Liver (tissue), 9 donors: ENCODE measurements around the gene CFAP251. TPM values are rescaled to one million over a fixed set of nuclear protein-coding genes. Genes with fewer than 3 reads are reported as not detected.

ENCODE experiments used
- DNase-seq: peaks from one replicate; pipeline ENCODE4 v3.0.0-alpha.2; 2017; ENCODE audit warnings: low spot score
- H3K27ac ChIP-seq, 2 donors: one replicate each; pipeline ENCODE4 v1.7.0; 2013; ENCODE audit warnings: inconsistent platforms in 2 of 2, low read length in 2 of 2, control low read depth in 1 of 2, low read depth in 1 of 2, mild to moderate bottlenecking in 1 of 2
- H3K27me3 ChIP-seq, 4 donors: one replicate each; pipeline versions ENCODE4 v1.6.1 to v1.7.0; 2013; ENCODE audit warnings: low read length in 3 of 4, inconsistent platforms in 1 of 4, mild to moderate bottlenecking in 1 of 4, moderate library complexity in 1 of 4; ENCODE audit not compliant: control insufficient read depth in 4 of 4, insufficient read depth in 4 of 4
- H3K36me3 ChIP-seq, 4 donors: one replicate each; pipeline versions ENCODE4 v1.6.1 to v1.7.0; 2013; ENCODE audit warnings: low read length in 3 of 4, mild to moderate bottlenecking in 3 of 4, low read depth in 1 of 4, moderate library complexity in 1 of 4; ENCODE audit not compliant: control insufficient read depth in 4 of 4, insufficient read depth in 3 of 4
- H3K4me1 ChIP-seq, 4 donors: one replicate each; pipeline versions ENCODE4 v1.6.1 to v1.7.0; 2013; ENCODE audit warnings: low read length in 3 of 4, mild to moderate bottlenecking in 3 of 4, moderate library complexity in 1 of 4; ENCODE audit not compliant: control insufficient read depth in 4 of 4, insufficient read depth in 4 of 4
- H3K4me3 ChIP-seq, 3 donors: one replicate each; pipeline versions ENCODE4 v1.6.1 to v1.7.0; 2013; ENCODE audit warnings: low read length in 3 of 3, control low read depth in 1 of 3, low read depth in 1 of 3, mild to moderate bottlenecking in 1 of 3
- H3K9ac ChIP-seq, 2 donors: one replicate each; pipeline ENCODE4 v1.7.0; 2013; ENCODE audit warnings: low read length in 2 of 2, mild to moderate bottlenecking in 2 of 2, moderate library complexity in 2 of 2, control low read depth in 1 of 2, low read depth in 1 of 2
- H3K9me3 ChIP-seq, 4 donors: one replicate each; pipeline versions ENCODE4 v1.6.1 to v1.7.0; 2013; ENCODE audit warnings: low read length in 3 of 4; ENCODE audit not compliant: control insufficient read depth in 4 of 4
- ATF3 ChIP-seq: IDR thresholded peaks from 2 replicates; pipeline ENCODE4 v1.6.1; 2016; ENCODE audit warnings: antibody characterized with exemption
- CTCF ChIP-seq: fragments of 150-350 bp; IDR thresholded peaks from 2 replicates; pipeline ENCODE4 v1.5.1; 2017; ENCODE audit warnings: improper control_type of control experiment, low read depth, low read length; ENCODE audit not compliant: missing input control
- FOXA2 ChIP-seq: IDR thresholded peaks from 2 replicates; pipeline ENCODE4 v1.6.1; 2016; ENCODE audit warnings: antibody characterized with exemption
- GABPA ChIP-seq, 2 donors: IDR thresholded peaks in 1 of 2; conservative IDR thresholded peaks in 1 of 2; 2 replicates each; pipeline ENCODE4 v1.6.1; 2016; ENCODE audit warnings: antibody characterized with exemption in 2 of 2, mild to moderate bottlenecking in 1 of 2, moderate library complexity in 1 of 2
- HNF4A ChIP-seq, 2 donors: conservative IDR thresholded peaks; 2 replicates each; pipeline ENCODE4 v1.6.1; 2016; ENCODE audit warnings: antibody characterized with exemption in 2 of 2, mild to moderate bottlenecking in 2 of 2
- HNF4G ChIP-seq: IDR thresholded peaks from 2 replicates; pipeline ENCODE4 v1.6.1; 2016; ENCODE audit warnings: antibody characterized with exemption
- JUND ChIP-seq, 2 donors: IDR thresholded peaks; 2 replicates each; pipeline ENCODE4 v1.6.1; 2016; ENCODE audit warnings: antibody characterized with exemption in 2 of 2
- MAX ChIP-seq: IDR thresholded peaks from 2 replicates; pipeline ENCODE4 v1.6.1; 2016; ENCODE audit warnings: antibody characterized with exemption
- NR2F2 ChIP-seq: IDR thresholded peaks from 2 replicates; pipeline ENCODE4 v1.6.1; 2016; ENCODE audit warnings: antibody characterized with exemption
- RAD21 ChIP-seq, 2 donors: IDR thresholded peaks; 2 replicates each; pipeline ENCODE4 v1.6.1; 2016; ENCODE audit warnings: antibody characterized with exemption in 2 of 2, mild to moderate bottlenecking in 2 of 2
- REST ChIP-seq: IDR thresholded peaks from 2 replicates; pipeline ENCODE4 v1.6.1; 2016; ENCODE audit warnings: antibody characterized with exemption, mild to moderate bottlenecking
- RXRA ChIP-seq, 2 donors: IDR thresholded peaks; 2 replicates each; pipeline ENCODE4 v1.6.1; 2017 to 2018; ENCODE audit warnings: antibody characterized with exemption in 2 of 2, mild to moderate bottlenecking in 1 of 2
- SP1 ChIP-seq: IDR thresholded peaks from 2 replicates; pipeline ENCODE4 v1.6.1; 2018; ENCODE audit warnings: antibody characterized with exemption, mild to moderate bottlenecking
- TAF1 ChIP-seq: conservative IDR thresholded peaks from 2 replicates; pipeline ENCODE4 v1.6.1; 2016; ENCODE audit warnings: antibody characterized with exemption, mild to moderate bottlenecking
- YY1 ChIP-seq: IDR thresholded peaks from 2 replicates; pipeline ENCODE4 v1.6.1; 2016; ENCODE audit warnings: antibody characterized with exemption, mild to moderate bottlenecking
- WGBS: extraction: QIAGEN DNeasy Blood & Tissue Kit; methylation state at CpG from one replicate; pipeline ENCODE4 v1.1.7; 2013; 5-methylcytosine and 5-hydroxymethylcytosine counted together
- polyA plus RNA-seq, 2 donors: library from polyadenylated mRNA; stranded (reverse) in 1 of 2; unstranded in 1 of 2; fragments of 200-250 nt in 1 of 2; fragments of >200 nt in 1 of 2; fragmentation: Nextera tagmentation in 1 of 2; extraction: Ambion mirVana in 1 of 2; gene quantifications; one replicate each; pipeline versions ENCODE4 v1.2.1 to v1.2.3, GENCODE V29; 2013 to 2015
- total RNA-seq, 2 donors: library from RNA; depleted of rRNA; stranded (reverse); fragments of >200 nt; gene quantifications; one replicate each; pipeline ENCODE4 v1.2.3, GENCODE V29; 2014
- TF ChIP-seq, protein P1 (sequence below): IDR thresholded peaks from 2 replicates; pipeline ENCODE4 v1.6.1; 2016; ENCODE audit warnings: antibody characterized with exemption
- donor health status: healthy.
- donor health status: healthy.
- donor health status: healthy.
- donor health status: healthy.
- donor health status: healthy.

The CFAP251 gene
- total and polyA plus RNA-seq, 4 donors: 1.6 to 4.0 (median 2.0) TPM

DNA sequence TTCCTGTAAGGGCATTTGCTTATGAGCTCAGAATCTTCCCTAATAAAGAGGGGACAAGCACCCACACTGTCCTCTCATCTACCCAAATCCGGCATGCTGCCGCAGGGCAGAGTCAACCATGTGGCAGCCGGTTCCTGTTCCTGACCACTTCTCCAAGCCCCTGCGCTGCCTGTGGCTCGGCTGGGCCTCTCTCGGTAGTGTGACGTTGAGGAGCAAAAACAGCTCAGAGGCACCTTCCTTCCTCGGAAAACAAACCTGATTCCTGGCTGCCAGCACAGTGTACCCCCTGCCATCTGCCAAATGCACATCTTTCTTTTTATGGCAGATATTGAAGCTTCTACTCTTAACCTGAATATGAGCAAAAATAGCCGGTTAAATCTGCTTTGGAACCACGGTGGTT, 50.5 kb downstream of the CFAP251 start:
- Histone ChIP-seq H3K4me3 (no peak overlapping the region), H3K4me1 (no peaks in the 10 kb centered on the region), H3K36me3 (peaks cover 0 to 2% (median 0%) of the 10 kb centered on the region in 4 donors), H3K9me3 (no peaks in the 10 kb centered on the region), H3K27me3 (no peaks in the 10 kb centered on the region), H3K9ac (no peak overlapping the region), H3K27ac (no peak overlapping the region)
- TF ChIP-seq TAF1 (no peak), HNF4A (conservative IDR thresholded peaks at IDR 0.05) (no peak), FOXA2 (no peak), RXRA (IDR thresholded peaks at IDR 0.05) (no peak), SP1 (no peak), HNF4G (no peak), GABPA (IDR thresholded peaks at IDR 0.05 in 1 of 2, conservative IDR thresholded peaks at IDR 0.05 in 1 of 2) (no peak), NR2F2 (no peak), REST (no peak), ATF3 (no peak), MAX (no peak), CTCF (no peak), YY1 (no peak), RAD21 (IDR thresholded peaks at IDR 0.05) (no peak)
- TF ChIP-seq, protein P1, sequence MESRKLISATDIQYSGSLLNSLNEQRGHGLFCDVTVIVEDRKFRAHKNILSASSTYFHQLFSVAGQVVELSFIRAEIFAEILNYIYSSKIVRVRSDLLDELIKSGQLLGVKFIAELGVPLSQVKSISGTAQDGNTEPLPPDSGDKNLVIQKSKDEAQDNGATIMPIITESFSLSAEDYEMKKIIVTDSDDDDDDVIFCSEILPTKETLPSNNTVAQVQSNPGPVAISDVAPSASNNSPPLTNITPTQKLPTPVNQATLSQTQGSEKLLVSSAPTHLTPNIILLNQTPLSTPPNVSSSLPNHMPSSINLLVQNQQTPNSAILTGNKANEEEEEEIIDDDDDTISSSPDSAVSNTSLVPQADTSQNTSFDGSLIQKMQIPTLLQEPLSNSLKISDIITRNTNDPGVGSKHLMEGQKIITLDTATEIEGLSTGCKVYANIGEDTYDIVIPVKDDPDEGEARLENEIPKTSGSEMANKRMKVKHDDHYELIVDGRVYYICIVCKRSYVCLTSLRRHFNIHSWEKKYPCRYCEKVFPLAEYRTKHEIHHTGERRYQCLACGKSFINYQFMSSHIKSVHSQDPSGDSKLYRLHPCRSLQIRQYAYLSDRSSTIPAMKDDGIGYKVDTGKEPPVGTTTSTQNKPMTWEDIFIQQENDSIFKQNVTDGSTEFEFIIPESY: no peak
- 83% methylated on average over 10 of the region's 10 CpGs for WGBS
- no peak for DNase-seq

GRCh38 chr12:121969726-121970125, 51.3 kb downstream of the CFAP251 start:
- Histone ChIP-seq H3K4me1 (no peaks in the 10 kb centered on the region), H3K4me3 (no peak overlapping the region), H3K9ac (no peak overlapping the region), H3K36me3 (peaks cover 0 to 2% (median 0%) of the 10 kb centered on the region in 4 donors), H3K27ac (no peak overlapping the region), H3K27me3 (no peaks in the 10 kb centered on the region), H3K9me3 (no peaks in the 10 kb centered on the region)
- TF ChIP-seq, protein P1: no peak
- no peak for TF ChIP-seq JUND (IDR thresholded peaks at IDR 0.05)
- no peak for TF ChIP-seq CTCF
- no peak for TF ChIP-seq RXRA (IDR thresholded peaks at IDR 0.05)
- TF ChIP-seq NR2F2: no peak
- TF ChIP-seq YY1: no peak
- TF ChIP-seq ATF3: no peak
- no peak for TF ChIP-seq SP1
- no peak for TF ChIP-seq TAF1
- TF ChIP-seq FOXA2: no peak
- TF ChIP-seq HNF4G: no peak
- 81% methylated on average over 4 of the region's 4 CpGs for WGBS
- no peak for DNase-seq
